Kidney (tissue), 14 donors: ENCODE results near the gene TAGLN2. TPM values are rescaled to one million over a fixed set of nuclear protein-coding genes. Genes with fewer than 3 reads are reported as not detected.

Source experiments
- DNase-seq, 5 donors: peaks; one replicate each; pipeline ENCODE4 v3.0.0-alpha.2; 2013 to 2020
- FAIRE-seq: peaks from 2 replicates; lab custom pipeline; 2012; peaks lifted over from hg19 to GRCh38; lab: Jason Lieb, UNC
- H3K27ac ChIP-seq, 2 donors: one replicate each; pipeline ENCODE4 v1.7.0; 2013; ENCODE audit warnings: low read depth in 2 of 2, low read length in 2 of 2, inconsistent platforms in 1 of 2
- H3K27me3 ChIP-seq: one replicate; pipeline ENCODE4 v1.7.1; 2013; ENCODE audit warnings: low read length, inconsistent platforms; ENCODE audit not compliant: control insufficient read depth, insufficient read depth
- H3K36me3 ChIP-seq, 3 donors: one replicate each; pipeline versions ENCODE4 v1.7.0 to v1.7.1; 2013; ENCODE audit warnings: low read length in 3 of 3, control low read depth in 1 of 3, inconsistent platforms in 1 of 3; ENCODE audit not compliant: insufficient read depth in 3 of 3, control insufficient read depth in 2 of 3
- H3K4me1 ChIP-seq, 3 donors: one replicate each; pipeline versions ENCODE4 v1.7.0 to v1.7.1; 2013; ENCODE audit warnings: low read length in 3 of 3, inconsistent platforms in 1 of 3, low read depth in 1 of 3; ENCODE audit not compliant: control insufficient read depth in 2 of 3, insufficient read depth in 2 of 3
- H3K4me3 ChIP-seq, 3 donors: one replicate each; pipeline versions ENCODE4 v1.7.0 to v1.8.1; 2013; ENCODE audit warnings: low read length in 3 of 3, control low read depth in 1 of 3, inconsistent platforms in 1 of 3
- H3K9ac ChIP-seq, 3 donors: one replicate each; pipeline versions ENCODE4 v1.7.0 to v1.7.1; 2013; ENCODE audit warnings: low read length in 3 of 3, control low read depth in 1 of 3, inconsistent platforms in 1 of 3
- H3K9me3 ChIP-seq, 3 donors: one replicate each; pipeline versions ENCODE4 v1.7.0 to v1.7.1; 2013; ENCODE audit warnings: low read length in 3 of 3, control low read depth in 1 of 3, inconsistent platforms in 1 of 3; ENCODE audit not compliant: control insufficient read depth in 2 of 3, insufficient read depth in 1 of 3
- intact Hi-C: fragments of 100-400 bp; cut with DNase I; formaldehyde crosslinking; loops from one replicate; pipeline ENCODE4 v1.11.1; 2022
- polyA plus RNA-seq: library from polyadenylated mRNA; stranded (reverse); fragments of 350-450 nt; fragmentation: Illumina TruSeq; extraction: RNeasy Lipid Tissue Mini Kit (QIAGEN cat#74804); gene quantifications from one replicate; pipeline ENCODE4 v1.2.3, GENCODE V29; 2014; ENCODE audit warnings: low read depth, low replicate concordance; ENCODE audit not compliant: insufficient read depth
- total RNA-seq: library from RNA; stranded (reverse); fragmentation: NEBNext Ultra II Directional; extraction: Animal tissue kit (Norgen Biotek cat#: 25700); gene quantifications from one replicate; pipeline ENCODE4 v1.2.1, GENCODE V29; 2021
- TF ChIP-seq, protein P1 (sequence below): IDR thresholded peaks from 3 replicates; pipeline ENCODE4 v1.5.1; 2012; ENCODE audit warnings: mild to moderate bottlenecking, moderate library complexity, borderline replicate concordance; ENCODE audit not compliant: insufficient read depth; ENCODE audit errors: extremely low read depth
- donor health status: control.
- donor health status: control.
- donor health status: control.
- donor health status: control.
- donor health status: control.
- donor health status: DM: yes; HTN: yes; CAD: no.
- donor health status: Normal renal cell carcinoma (clear cell type).

Gene TAGLN2
- total and polyA plus RNA-seq, 2 donors from 2014 or later: 223 to 358 TPM

DNA sequence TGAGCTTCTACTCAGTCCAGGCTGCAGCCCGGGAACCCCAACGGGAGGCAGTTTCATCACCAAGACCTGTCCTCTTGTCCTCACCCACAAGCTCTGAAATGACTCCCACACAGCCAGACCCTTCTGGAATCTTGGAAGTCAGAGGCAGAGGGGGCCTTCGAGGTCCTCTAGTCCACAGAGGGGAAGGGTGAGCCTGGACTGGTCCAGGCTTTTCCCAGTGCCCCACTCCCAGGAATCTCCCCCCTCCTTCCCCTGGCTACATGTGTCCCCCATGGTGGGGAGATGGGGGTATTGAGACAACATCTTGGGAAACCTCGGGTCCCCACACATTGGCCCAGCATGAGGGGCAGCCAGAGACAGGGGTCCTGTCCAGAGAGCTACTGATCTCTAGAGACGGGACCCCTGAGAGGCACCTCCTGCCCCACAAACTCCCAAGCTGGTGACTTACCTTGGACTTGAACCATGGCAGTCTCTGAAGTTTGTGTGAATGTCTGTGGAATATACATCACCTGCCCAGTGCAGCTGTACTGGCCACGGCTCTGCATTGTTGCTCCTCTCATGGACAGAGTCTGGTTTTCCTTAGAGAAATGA lies 48.1 kb upstream of the TAGLN2 start:
- no peak for DNase-seq
- H3K4me3 ChIP-seq: no peak overlapping the region
- H3K27me3 ChIP-seq: no peaks in the 10 kb centered on the region
- no peak overlapping the region for H3K27ac ChIP-seq
- TF ChIP-seq, protein P1, sequence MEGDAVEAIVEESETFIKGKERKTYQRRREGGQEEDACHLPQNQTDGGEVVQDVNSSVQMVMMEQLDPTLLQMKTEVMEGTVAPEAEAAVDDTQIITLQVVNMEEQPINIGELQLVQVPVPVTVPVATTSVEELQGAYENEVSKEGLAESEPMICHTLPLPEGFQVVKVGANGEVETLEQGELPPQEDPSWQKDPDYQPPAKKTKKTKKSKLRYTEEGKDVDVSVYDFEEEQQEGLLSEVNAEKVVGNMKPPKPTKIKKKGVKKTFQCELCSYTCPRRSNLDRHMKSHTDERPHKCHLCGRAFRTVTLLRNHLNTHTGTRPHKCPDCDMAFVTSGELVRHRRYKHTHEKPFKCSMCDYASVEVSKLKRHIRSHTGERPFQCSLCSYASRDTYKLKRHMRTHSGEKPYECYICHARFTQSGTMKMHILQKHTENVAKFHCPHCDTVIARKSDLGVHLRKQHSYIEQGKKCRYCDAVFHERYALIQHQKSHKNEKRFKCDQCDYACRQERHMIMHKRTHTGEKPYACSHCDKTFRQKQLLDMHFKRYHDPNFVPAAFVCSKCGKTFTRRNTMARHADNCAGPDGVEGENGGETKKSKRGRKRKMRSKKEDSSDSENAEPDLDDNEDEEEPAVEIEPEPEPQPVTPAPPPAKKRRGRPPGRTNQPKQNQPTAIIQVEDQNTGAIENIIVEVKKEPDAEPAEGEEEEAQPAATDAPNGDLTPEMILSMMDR: no peak
- no peaks in the 10 kb centered on the region for H3K9me3 ChIP-seq
- no peaks in the 10 kb centered on the region for H3K4me1 ChIP-seq
- no peaks in the 10 kb centered on the region for H3K36me3 ChIP-seq
- intact Hi-C loops: no loop called here
- no peak for FAIRE-seq
- H3K9ac ChIP-seq: no peak overlapping the region

- H3K4me1 ChIP-seq: no peaks in the 10 kb centered on the region
- DNase-seq: no peak
These were observed 47.3 kb upstream of the TAGLN2 start for GRCh38 chr1:159972443-159973205.

GRCh38 chr1:159970932-159971342 lies 45.6 kb upstream of the TAGLN2 start:
- Histone ChIP-seq H3K9ac (no peak overlapping the region), H3K4me3 (no peak overlapping the region), H3K9me3 (no peaks in the 10 kb centered on the region), H3K27ac (no peak overlapping the region), H3K27me3 (no peaks in the 10 kb centered on the region), H3K4me1 (no peaks in the 10 kb centered on the region), H3K36me3 (no peaks in the 10 kb centered on the region)
- intact Hi-C loops: no loop called here
- DNase-seq (no peak), FAIRE-seq (no peak)
- TF ChIP-seq, protein P1: no peak

More at GRCh38 chr1:159972443-159973205, 47.3 kb upstream of the TAGLN2 start:
- TF ChIP-seq, protein P1: no peak
- no peaks in the 10 kb centered on the region for H3K27me3 ChIP-seq
- no peak overlapping the region for H3K4me3 ChIP-seq
- no peak overlapping the region for H3K27ac ChIP-seq
- no peaks in the 10 kb centered on the region for H3K9me3 ChIP-seq
- intact Hi-C loops: no loop called here
- FAIRE-seq: no peak
- no peaks in the 10 kb centered on the region for H3K36me3 ChIP-seq
- H3K9ac ChIP-seq: no peak overlapping the region
